CD14-positive monocyte (primary cell): ENCODE data around the gene DUOXA2. TPM values are rescaled to one million over a fixed set of nuclear protein-coding genes. Genes with fewer than 3 reads are reported as not detected.

Source experiments
- DNase-seq, 3 donors: peaks; one replicate each; pipeline ENCODE4 v3.0.0-alpha.2; 2011 to 2022
- H2AFZ ChIP-seq: 2 replicates; pipeline ENCODE4 v1.6.0; 2012; ENCODE audit warnings: mild to moderate bottlenecking, low read depth, low read length, inconsistent platforms; ENCODE audit not compliant: insufficient read depth, poor library complexity, severe bottlenecking
- H3K27ac ChIP-seq, 2 donors: 1 replicate in 1 of 2; 2 replicates in 1 of 2; pipeline ENCODE4 v1.5.1; 2012 to 2013; ENCODE audit warnings: low read length in 2 of 2, control low read depth in 1 of 2, inconsistent platforms in 1 of 2, low read depth in 1 of 2, mild to moderate bottlenecking in 1 of 2
- H3K27me3 ChIP-seq, 2 donors: one replicate each; pipeline versions ENCODE4 v1.6.0 to v1.6.1; 2011 to 2013; ENCODE audit warnings: low read length in 2 of 2; ENCODE audit not compliant: control insufficient read depth in 2 of 2, insufficient read depth in 2 of 2
- H3K36me3 ChIP-seq, 2 donors: replicated peaks in 1 of 2; 1 replicate in 1 of 2; 2 replicates in 1 of 2; pipeline versions ENCODE4 v1.5.1 to v1.6.1; 2012 to 2013; ENCODE audit warnings: low read length in 2 of 2, control low read depth in 1 of 2, inconsistent platforms in 1 of 2, mild to moderate bottlenecking in 1 of 2; ENCODE audit not compliant: insufficient read depth in 2 of 2, control insufficient read depth in 1 of 2
- H3K4me1 ChIP-seq, 2 donors: 1 replicate in 1 of 2; 2 replicates in 1 of 2; pipeline versions ENCODE4 v1.5.1 to v1.6.1; 2012 to 2013; ENCODE audit warnings: low read length in 2 of 2, control low read depth in 1 of 2, inconsistent platforms in 1 of 2, mild to moderate bottlenecking in 1 of 2, moderate library complexity in 1 of 2; ENCODE audit not compliant: insufficient read depth in 2 of 2, control insufficient read depth in 1 of 2
- H3K4me2 ChIP-seq: replicated peaks from 2 replicates; pipeline ENCODE3; 2012; ENCODE audit warnings: low read length, moderate library complexity, mild to moderate bottlenecking; ENCODE audit not compliant: poor library complexity, severe bottlenecking; ENCODE audit errors: extremely low read depth
- H3K4me3 ChIP-seq, 3 experiments: fragments of 200-600 bp in 1 of 3; sonication (generic) in 1 of 3; replicated peaks in 1 of 3; 1 replicate in 2 of 3; 2 replicates in 1 of 3; pipeline ENCODE4 v1.5.1; 2011 to 2013; ENCODE audit warnings: low read length in 3 of 3, mild to moderate bottlenecking in 3 of 3, control low read depth in 2 of 3, low read depth in 2 of 3, inconsistent platforms in 1 of 3, moderate library complexity in 1 of 3
- H3K79me2 ChIP-seq: 2 replicates; pipeline ENCODE4 v1.6.0; 2012; ENCODE audit warnings: mild to moderate bottlenecking, control low read depth, inconsistent platforms, low read length, moderate library complexity; ENCODE audit not compliant: insufficient read depth
- H3K9ac ChIP-seq: 2 replicates; pipeline ENCODE4 v1.6.0; 2017; ENCODE audit warnings: low read length, mild to moderate bottlenecking; ENCODE audit not compliant: insufficient read depth, poor library complexity, severe bottlenecking
- H3K9me3 ChIP-seq, 2 donors: replicated peaks in 1 of 2; 1 replicate in 1 of 2; 2 replicates in 1 of 2; pipeline versions ENCODE4 v1.5.1 to v1.6.1; 2012 to 2013; ENCODE audit warnings: low read length in 2 of 2, control low read depth in 1 of 2; ENCODE audit not compliant: control insufficient read depth in 1 of 2, insufficient read depth in 1 of 2
- H4K20me1 ChIP-seq: 2 replicates; pipeline ENCODE4 v1.6.0; 2012; ENCODE audit warnings: mild to moderate bottlenecking, low read length, control low read depth, moderate library complexity; ENCODE audit not compliant: insufficient read depth
- H3K27ac Mint-ChIP-seq, 7 donors: one replicate each; pipeline ENCODE4 v1.8.0; 2020; ENCODE audit warnings: mild to moderate bottlenecking in 7 of 7, mixed read lengths in 7 of 7, moderate library complexity in 6 of 7, inconsistent platforms in 2 of 7
- H3K27me3 Mint-ChIP-seq, 3 donors: one replicate each; pipeline ENCODE4 v1.8.0; 2021 to 2022; ENCODE audit warnings: low read depth in 3 of 3, mild to moderate bottlenecking in 3 of 3, mixed read lengths in 3 of 3, moderate library complexity in 3 of 3, inconsistent platforms in 1 of 3
- H3K36me3 Mint-ChIP-seq, 2 donors: one replicate each; pipeline ENCODE4 v1.8.0; 2020; ENCODE audit warnings: mixed read lengths in 2 of 2, inconsistent platforms in 1 of 2, mild to moderate bottlenecking in 1 of 2
- H3K4me1 Mint-ChIP-seq: one replicate; pipeline ENCODE4 v1.8.0; 2020; ENCODE audit warnings: mild to moderate bottlenecking, mixed read lengths
- H3K4me3 Mint-ChIP-seq, 2 donors: one replicate each; pipeline ENCODE4 v1.8.0; 2020; ENCODE audit warnings: mild to moderate bottlenecking in 2 of 2, mixed read lengths in 2 of 2, moderate library complexity in 1 of 2
- H3K9me3 Mint-ChIP-seq, 7 donors: one replicate each; pipeline ENCODE4 v1.8.0; 2020 to 2022; ENCODE audit warnings: mixed read lengths in 7 of 7, mild to moderate bottlenecking in 6 of 7, moderate library complexity in 6 of 7, inconsistent platforms in 2 of 7
- CTCF ChIP-seq: fragments of 200-600 bp; IDR thresholded peaks from one replicate; pipeline ENCODE4 v1.8.0; 2022; ENCODE audit warnings: antibody characterized with exemption, mild to moderate bottlenecking
- WGBS: methylation state at CpG from one replicate; pipeline ENCODE4 v1.1.5; 2013; ENCODE audit warnings: missing lambda C conversion rate; ENCODE audit not compliant: insufficient coverage; 5-methylcytosine and 5-hydroxymethylcytosine counted together
- intact Hi-C, 2 donors: fragments of 100-400 bp; cut with micrococcal nuclease; formaldehyde crosslinking; loops; one replicate each; pipeline versions ENCODE4 v1.15.0 to v1.15.1; 2023
- polyA plus RNA-seq, 3 donors: library from polyadenylated mRNA; depleted of rRNA in 1 of 3; unstranded in 2 of 3; stranded (reverse) in 1 of 3; fragments of 300-500 nt in 2 of 3; fragments of >200 nt in 1 of 3; fragmentation: Illumina TruSeq in 2 of 3; gene quantifications; 1 replicate in 2 of 3; 2 replicates in 1 of 3; pipeline ENCODE4 v1.2.3, GENCODE V29; 2012 to 2021

The DUOXA2 gene
- polyA plus RNA-seq, 3 donors = not detected

DNA sequence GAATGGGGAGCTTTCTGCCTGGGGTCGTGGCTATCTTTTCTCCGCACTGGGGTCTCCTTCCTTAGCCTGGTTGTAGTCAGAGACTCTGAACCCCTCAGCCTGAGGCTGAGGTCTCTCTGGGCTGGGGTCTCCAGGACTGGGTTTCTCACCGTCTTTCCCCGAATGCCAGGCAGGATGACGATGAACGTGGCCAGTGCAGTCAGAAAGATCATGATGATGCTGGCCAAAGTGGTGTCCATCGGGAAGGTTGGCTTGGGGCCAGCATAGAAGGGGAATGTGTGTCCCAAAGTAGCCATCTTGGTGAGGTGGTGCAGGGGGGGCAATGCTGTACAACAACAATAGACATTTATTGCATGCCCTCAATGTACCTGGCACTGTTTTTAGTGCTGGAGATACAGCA is 8.6 kb downstream of the DUOXA2 start:
- Histone ChIP-seq H4K20me1 (no peaks in the 10 kb centered on the region), H3K9me3 (peaks cover 0 to 1% of the 10 kb centered on the region in 2 donors), H3K4me3 (no peak overlapping the region), H3K27me3 (peaks cover 18 to 24% of the 10 kb centered on the region in 2 donors), H3K9ac (no peak overlapping the region), H3K4me2 (no peak overlapping the region), H3K79me2 (no peaks in the 10 kb centered on the region), H3K36me3 (no peaks in the 10 kb centered on the region), H3K4me1 (peaks cover 2 to 8% of the 10 kb centered on the region in 2 donors), H2AFZ (no peak overlapping the region), H3K27ac (no peak overlapping the region)
- Mint-ChIP-seq H3K27me3 (peaks cover 33 to 50% (median 40%) of the 10 kb centered on the region in 3 donors), H3K36me3 (peaks cover 0 to 1% of the 10 kb centered on the region in 2 donors), H3K4me1 (peaks cover 11% of the 10 kb centered on the region), H3K9me3 (peaks cover 0 to 4% (median 2%) of the 10 kb centered on the region in 7 donors), H3K27ac (no peak overlapping the region), H3K4me3 (no peak overlapping the region)
- intact Hi-C loops = loop anchor here in 1 of 2 donors (5.0 kb wide), 1 partner anchor 85 kb away; no protein-coding TSS in a partner anchor
- WGBS = 92% methylated on average over 7 of the region's 7 CpGs
- DNase-seq = no peak
- TF ChIP-seq CTCF = no peak

DNA sequence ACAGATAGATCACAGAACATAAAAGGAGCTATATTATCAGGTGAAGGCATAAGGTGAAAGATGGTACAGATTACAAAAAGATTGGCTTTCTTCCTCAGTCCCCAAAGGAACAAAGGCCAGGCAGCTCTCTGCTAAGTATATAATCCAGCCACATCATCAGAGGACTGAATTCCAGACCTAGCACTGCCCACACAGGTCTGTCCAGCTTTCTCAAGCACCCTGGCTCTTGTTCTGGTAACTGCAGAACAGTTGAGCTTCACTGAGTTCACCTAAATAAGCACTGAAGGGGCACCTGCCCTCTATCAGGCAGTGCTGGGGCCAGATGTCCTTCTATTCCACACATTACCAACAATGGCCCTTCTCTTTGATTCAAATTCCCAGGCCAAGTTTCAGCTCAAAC is 9.3 kb downstream of the DUOXA2 start:
- peaks cover 34 to 51% (median 42%) of the 10 kb centered on the region in 3 donors for H3K27me3 Mint-ChIP-seq

More for the DNA sequence above, 9.3 kb downstream of the DUOXA2 start:
- H3K9ac ChIP-seq = no peak overlapping the region
- no peaks in the 10 kb centered on the region for H3K36me3 ChIP-seq
- H3K9me3 ChIP-seq = no peaks in the 10 kb centered on the region
- Mint-ChIP-seq H3K27ac (no peak overlapping the region), H3K36me3 (no peaks in the 10 kb centered on the region), H3K4me1 (peaks cover 6% of the 10 kb centered on the region), H3K4me3 (no peak overlapping the region), H3K9me3 (peaks cover 0 to 4% (median 0%) of the 10 kb centered on the region in 7 donors)
- H3K79me2 ChIP-seq = no peaks in the 10 kb centered on the region
- H2AFZ ChIP-seq = no peak overlapping the region
- intact Hi-C loops = loop anchor here in 1 of 2 donors (5.0 kb wide), 1 partner anchor 84 kb away; no protein-coding TSS in a partner anchor
- no peak for DNase-seq
- H3K27me3 ChIP-seq = peaks cover 24 to 27% of the 10 kb centered on the region in 2 donors
- TF ChIP-seq CTCF = no peak
- H3K4me3 ChIP-seq = no peak overlapping the region
- H3K4me1 ChIP-seq = peaks cover 0 to 5% of the 10 kb centered on the region in 2 donors
- H4K20me1 ChIP-seq = no peaks in the 10 kb centered on the region
- no peak overlapping the region for H3K27ac ChIP-seq
- H3K4me2 ChIP-seq = no peak overlapping the region
